NCI-H2171 treated with DMSO at 0.1 percent for 48 hours (cell line): ENCODE results near the gene LRRD1.
"Not testable (repeated sequence)": the region's sequence is repeated elsewhere in the genome, so short reads cannot be mapped to it uniquely, and the experiment has no call there.

ENCODE experiments used
- DNase-seq: peaks from one replicate; lab custom pipeline; 2025; lab: John Stamatoyannopoulos, UW

The LRRD1 gene

GRCh38 chr7:92141161-92141560 is 37.8 kb downstream of the LRRD1 start:
- DNase-seq = no peak

DNA sequence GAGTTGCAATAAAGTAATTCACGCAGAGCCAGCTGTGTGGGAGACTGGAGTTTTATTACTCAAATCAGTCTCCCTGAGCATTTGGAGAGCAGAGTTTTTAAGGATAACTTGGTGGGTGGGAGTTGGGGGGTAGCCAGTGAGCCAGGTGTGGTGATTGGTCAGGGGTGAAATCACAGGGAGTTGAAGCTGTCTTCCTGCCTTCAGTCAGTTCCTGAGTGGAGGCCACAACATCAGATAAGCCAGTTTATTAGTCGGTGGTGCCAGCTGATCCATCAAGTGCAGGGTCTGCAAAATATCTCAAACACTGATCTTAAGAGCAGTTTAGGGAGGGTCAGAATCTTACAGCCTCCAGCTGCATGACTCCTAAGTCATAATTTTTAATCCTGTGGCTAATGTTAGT is 41.4 kb downstream of the LRRD1 start:
- DNase-seq = no peak

DNA sequence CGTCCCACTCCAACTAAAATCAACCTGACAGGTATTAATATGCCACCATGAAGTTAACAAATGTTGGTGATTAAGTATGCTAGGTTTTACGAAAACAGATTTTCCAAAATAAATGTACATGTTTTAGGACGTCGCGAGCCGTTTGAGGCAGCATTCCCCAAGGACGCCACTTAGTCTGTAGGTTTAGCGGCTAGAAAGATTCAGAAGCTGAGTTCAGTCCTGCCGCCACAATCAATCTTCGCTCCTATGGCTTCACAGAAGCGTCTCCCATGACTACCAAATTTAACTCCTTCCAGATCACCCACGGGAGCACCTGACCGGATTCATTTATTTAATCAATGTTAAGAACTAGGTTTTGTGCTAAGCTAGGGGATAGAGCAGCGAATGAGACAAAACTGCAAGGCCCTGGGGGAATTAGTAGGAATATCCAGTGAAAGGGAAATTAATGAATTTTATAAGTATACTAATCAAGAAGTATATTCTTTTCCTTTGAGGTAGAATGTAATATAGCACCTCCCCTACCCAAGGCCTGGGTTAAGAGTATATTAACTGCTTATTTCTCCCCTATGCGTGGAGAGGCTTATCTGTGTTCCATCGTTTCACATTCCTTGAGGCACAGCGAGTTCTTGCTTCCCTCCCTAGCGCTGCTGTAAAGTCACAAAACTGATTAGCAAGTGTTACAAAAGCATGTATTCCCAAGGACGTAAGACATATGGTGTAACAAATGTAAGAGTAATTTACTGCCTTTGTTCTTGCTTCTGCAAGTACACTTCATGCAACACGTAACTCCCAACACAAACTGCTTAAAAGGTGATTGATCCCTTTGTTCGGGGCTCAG is 43.7 kb downstream of the LRRD1 start:
- DNase-seq = peak; percentile 62

GRCh38 chr7:92134271-92135051 is 44.5 kb downstream of the LRRD1 start, which contains the start of gene CYP51A1:
TSS of gene CYP51A1 (minus strand) at chr7:92134477. CDS start at chr7:92134364, 113 bp downstream.
- peak; percentile 90 for DNase-seq

DNA sequence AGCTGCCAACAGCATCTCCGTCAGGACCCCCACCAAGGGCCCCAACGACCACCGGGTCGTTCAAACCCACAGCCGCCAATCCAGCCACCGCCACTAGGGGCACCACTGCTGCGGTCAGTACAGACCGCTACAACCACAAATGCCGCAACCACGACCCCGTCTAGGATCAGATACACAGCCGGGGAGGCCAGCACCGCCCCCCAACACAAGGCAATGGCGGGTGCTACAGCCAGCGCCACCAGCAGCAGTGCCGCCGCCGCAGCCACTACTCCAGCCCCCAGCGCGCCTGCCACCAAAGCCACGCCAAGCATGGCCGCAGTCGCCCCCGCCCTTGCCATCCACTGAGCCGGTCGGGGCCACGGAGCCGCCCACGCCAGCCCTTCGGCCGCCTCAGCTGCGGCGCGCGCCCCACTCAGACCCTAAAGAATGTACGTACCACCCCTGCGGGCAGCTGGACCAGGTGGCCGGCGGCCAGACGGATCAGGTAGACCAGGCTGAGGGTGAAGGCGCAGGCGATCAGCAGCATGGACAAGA is 45.1 kb downstream of the LRRD1 start:
- peak; percentile 68 for DNase-seq

- DNase-seq = no peak
These were observed 45.7 kb downstream of the LRRD1 start for GRCh38 chr7:92133133-92133736.

- DNase-seq = no peak
These were observed 47.1 kb downstream of the LRRD1 start for GRCh38 chr7:92131764-92132330.

GRCh38 chr7:92131093-92131492 is 47.8 kb downstream of the LRRD1 start:
- no peak for DNase-seq

DNA sequence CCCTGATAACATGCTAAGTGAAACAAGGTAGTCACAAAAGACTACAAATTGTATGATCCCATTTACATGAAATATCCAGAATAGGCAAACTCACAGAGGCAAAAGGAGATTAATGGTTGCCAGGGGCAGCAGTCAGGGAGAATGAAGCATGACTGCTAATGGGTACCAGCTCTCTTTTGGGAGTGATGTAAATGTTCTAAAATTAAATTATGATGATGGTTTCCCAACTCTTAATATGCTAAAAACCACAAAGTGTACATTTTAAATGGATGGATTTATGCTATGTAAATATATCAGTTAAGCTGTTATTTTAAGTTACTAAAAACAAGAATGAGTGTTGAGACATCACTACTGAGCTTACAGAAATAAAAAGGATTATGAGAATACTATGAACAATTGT is 57.3 kb downstream of the LRRD1 start:
- no peak for DNase-seq

DNA sequence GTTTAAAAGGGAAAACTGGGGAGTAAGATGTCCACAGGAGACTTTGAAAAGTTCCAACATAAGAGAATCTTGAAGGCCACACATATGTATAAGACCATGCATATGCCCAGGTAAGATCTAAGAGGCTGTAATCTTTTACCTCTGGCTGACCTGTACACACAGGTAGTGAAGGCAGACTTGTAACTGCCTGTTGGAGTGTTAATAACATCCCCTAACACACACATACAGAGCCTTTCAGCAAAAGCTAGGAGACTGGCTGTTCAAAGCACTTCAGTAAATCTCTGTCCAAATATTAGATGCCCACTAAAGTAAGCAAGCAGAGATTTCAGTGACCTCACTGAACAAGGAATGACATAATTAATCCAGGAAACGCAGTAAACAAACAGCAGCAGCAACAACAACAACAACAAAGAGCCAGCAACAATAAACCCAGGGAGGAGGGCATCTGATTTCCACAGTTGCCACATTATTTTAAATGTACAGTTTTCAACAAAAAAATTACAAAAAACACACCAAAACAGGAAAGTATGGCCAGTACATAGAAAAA is 59.7 kb downstream of the LRRD1 start:
- no peak for DNase-seq

GRCh38 chr7:92116949-92117348 is 62.0 kb downstream of the LRRD1 start:
- DNase-seq = no peak

DNA sequence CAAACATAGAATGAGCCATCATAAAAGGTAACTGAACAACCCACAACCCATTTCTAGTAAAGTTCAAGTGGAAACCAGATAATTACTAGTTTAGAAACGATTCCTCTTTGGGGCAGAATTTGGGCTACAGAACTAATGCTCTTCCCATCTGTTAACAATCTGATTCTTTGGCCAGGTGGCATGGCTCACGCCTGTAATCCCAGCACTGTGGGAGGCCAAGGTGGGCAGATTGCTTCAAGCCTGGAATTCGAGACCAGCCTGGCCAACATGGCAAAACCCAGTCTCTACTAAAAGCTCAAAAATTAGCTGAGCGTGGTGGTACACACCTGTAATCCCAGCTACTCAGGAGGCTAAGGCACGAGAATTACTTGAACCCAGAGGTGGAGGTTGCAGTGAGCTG is 63.1 kb downstream of the LRRD1 start:
- peak; percentile 71 for DNase-seq

- no peak for DNase-seq
These were observed 68.1 kb downstream of the LRRD1 start for GRCh38 chr7:92110857-92111256.

DNA sequence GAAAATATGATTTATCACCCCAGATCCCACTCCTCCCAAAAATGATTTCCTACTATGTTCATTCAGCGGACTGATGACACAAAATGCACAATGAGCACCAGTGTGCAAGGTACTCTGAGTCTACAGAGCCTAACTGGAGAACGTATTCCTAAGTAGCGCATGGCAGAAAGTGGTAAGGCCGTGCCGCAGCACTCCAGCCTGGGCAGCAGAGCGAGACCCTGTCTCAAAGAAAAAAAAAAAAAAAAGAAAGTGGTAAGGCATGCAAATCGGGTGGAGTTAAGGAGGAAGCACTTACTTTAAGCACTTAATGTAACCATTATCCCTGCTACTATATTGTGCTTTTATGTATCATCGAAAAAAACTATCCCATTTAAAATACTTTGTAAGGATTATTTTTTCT is 70.1 kb downstream of the LRRD1 start:
- DNase-seq = no peak

DNA sequence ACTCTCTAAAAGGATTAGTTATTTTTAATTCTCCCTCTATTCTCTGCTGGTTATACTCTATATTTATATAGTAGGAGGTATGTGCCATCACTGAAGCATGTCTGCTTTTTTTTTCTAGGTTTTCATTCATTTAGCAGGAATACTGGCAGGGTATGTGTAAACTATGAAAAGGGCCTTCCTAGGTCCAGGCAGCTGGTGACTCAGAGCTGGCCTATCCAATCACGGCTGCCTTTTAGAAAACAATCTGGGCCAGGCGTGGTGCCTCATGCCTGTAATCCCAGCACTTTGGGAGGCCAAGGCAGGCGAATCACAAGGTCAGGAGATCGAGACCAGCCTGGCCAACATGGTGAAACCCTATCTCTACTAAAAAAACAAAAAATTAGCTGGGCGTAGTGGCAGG is 76.1 kb downstream of the LRRD1 start:
- not testable (repeated sequence) for DNase-seq

GRCh38 chr7:92100534-92100933 is 78.4 kb downstream of the LRRD1 start:
- DNase-seq = no peak

GRCh38 chr7:92095380-92095779 is 83.6 kb downstream of the LRRD1 start:
- DNase-seq = no peak
